GM12878 (cell line): Measurements from ENCODE around the gene DNAJC7.
"Not testable (repeated sequence)": the region's sequence is repeated elsewhere in the genome, so short reads cannot be mapped to it uniquely, and the experiment has no call there.

Source experiments
- MXI1 ChIP-seq: fragments of 150-350 bp; IDR thresholded peaks from 2 replicates; pipeline ENCODE4 v1.6.1; 2011; ENCODE audit warnings: low read depth, mild to moderate bottlenecking, inconsistent platforms, low read length, improper control_type of control experiment
- POLR2A ChIP-seq: IDR thresholded peaks from 2 replicates; pipeline ENCODE4 v1.6.1; 2011; ENCODE audit warnings: low read depth, mild to moderate bottlenecking, low read length
- SIN3A ChIP-seq: IDR thresholded peaks from 2 replicates; pipeline ENCODE4 v1.6.1; 2012; ENCODE audit warnings: low read depth, low read length, improper control_type of control experiment
- TF ChIP-seq, protein P1 (sequence below): IDR thresholded peaks from 2 replicates; pipeline ENCODE4 v1.6.1; 2011; ENCODE audit warnings: low read depth, mild to moderate bottlenecking, low read length, moderate library complexity, borderline replicate concordance; ENCODE audit errors: extremely low read depth

DNA sequence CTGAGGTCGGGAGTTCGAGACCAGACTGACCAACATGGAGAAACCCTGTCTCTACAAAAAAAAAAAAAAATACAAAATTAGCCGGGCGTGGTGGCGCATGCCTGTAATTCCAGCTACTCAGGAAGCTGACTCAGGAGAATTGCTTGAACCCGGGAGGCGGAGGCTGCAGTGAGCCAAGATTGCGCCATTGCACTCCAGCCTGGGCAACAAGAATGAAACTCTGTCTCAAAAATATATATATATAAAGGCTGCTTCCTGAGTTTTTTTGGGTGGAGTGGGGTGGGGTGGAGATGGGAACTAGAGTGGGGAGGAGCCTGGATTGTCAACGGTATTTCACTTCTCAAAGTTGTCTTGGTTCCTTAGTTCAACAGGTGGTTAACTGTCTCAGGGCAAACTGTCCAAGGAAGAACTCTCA lies 7.0 kb downstream of the DNAJC7 start:
- TF ChIP-seq SIN3A, MXI1, POLR2A: not testable (repeated sequence)
- TF ChIP-seq, protein P1, sequence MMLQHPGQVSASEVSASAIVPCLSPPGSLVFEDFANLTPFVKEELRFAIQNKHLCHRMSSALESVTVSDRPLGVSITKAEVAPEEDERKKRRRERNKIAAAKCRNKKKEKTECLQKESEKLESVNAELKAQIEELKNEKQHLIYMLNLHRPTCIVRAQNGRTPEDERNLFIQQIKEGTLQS, result not testable (repeated sequence)
